Endodermal cell (in vitro differentiated cells): ENCODE measurements around the gene TMUB1. TPM values are rescaled to one million over a fixed set of nuclear protein-coding genes. Genes with fewer than 3 reads are reported as not detected.

Experiments used
- DNase-seq: peaks from one replicate; pipeline ENCODE4 v3.0.0-alpha.2; 2017
- H3K27ac ChIP-seq: 2 replicates; pipeline ENCODE4 v1.5.1; 2013; ENCODE audit warnings: mild to moderate bottlenecking, low read depth, low read length, moderate library complexity
- H3K27me3 ChIP-seq: 2 replicates; pipeline ENCODE4 v1.6.1; 2013; ENCODE audit warnings: mild to moderate bottlenecking, low read length, moderate library complexity; ENCODE audit not compliant: insufficient read depth, control insufficient read depth, poor library complexity, severe bottlenecking
- H3K36me3 ChIP-seq: 2 replicates; pipeline ENCODE4 v1.7.0; 2013; ENCODE audit warnings: mild to moderate bottlenecking, low read length, moderate library complexity; ENCODE audit not compliant: control insufficient read depth, insufficient read depth
- H3K4me1 ChIP-seq: one replicate; pipeline ENCODE4 v1.7.0; 2013; ENCODE audit warnings: low read length; ENCODE audit not compliant: control insufficient read depth, insufficient read depth
- H3K4me3 ChIP-seq: 2 replicates; pipeline ENCODE4 v1.5.1; 2013; ENCODE audit warnings: mild to moderate bottlenecking, low read length, moderate library complexity
- H3K9ac ChIP-seq: 2 replicates; pipeline ENCODE4 v1.6.1; 2013; ENCODE audit warnings: mild to moderate bottlenecking, low read length, moderate library complexity; ENCODE audit not compliant: poor library complexity, severe bottlenecking; ENCODE audit errors: extremely low read depth
- H3K9me3 ChIP-seq: 2 replicates; pipeline ENCODE4 v1.6.1; 2013; ENCODE audit warnings: mild to moderate bottlenecking, low read length, moderate library complexity; ENCODE audit not compliant: control insufficient read depth
- H3K27ac Mint-ChIP-seq: 2 replicates; pipeline ENCODE4 v1.8.0; 2020; ENCODE audit warnings: mixed read lengths
- H3K27me3 Mint-ChIP-seq: 2 replicates; pipeline ENCODE4 v1.8.0; 2021; ENCODE audit warnings: mild to moderate bottlenecking, mixed read lengths; ENCODE audit not compliant: insufficient read depth
- H3K36me3 Mint-ChIP-seq: 2 replicates; pipeline ENCODE4 v1.8.0; 2020; ENCODE audit warnings: low read depth, mixed read lengths
- H3K4me1 Mint-ChIP-seq: 2 replicates; pipeline ENCODE4 v1.8.0; 2020; ENCODE audit warnings: mixed read lengths
- H3K4me3 Mint-ChIP-seq: 2 replicates; pipeline ENCODE4 v1.8.0; 2020; ENCODE audit warnings: mild to moderate bottlenecking, moderate library complexity, mixed read lengths
- H3K9me3 Mint-ChIP-seq: 2 replicates; pipeline ENCODE4 v1.8.0; 2020; ENCODE audit warnings: mild to moderate bottlenecking, mixed read lengths
- CTCF ChIP-seq: fragments of 200-600 bp; sonication (generic); conservative IDR thresholded peaks from 2 replicates; pipeline ENCODE4 v1.5.0; 2021; ENCODE audit warnings: antibody characterized with exemption, mild to moderate bottlenecking
- WGBS, 2 experiments: methylation state at CpG; one replicate each; pipeline versions ENCODE4 v1.1.5 to v1.1.7; 2013; ENCODE audit warnings: missing lambda C conversion rate in 2 of 2, mixed read lengths in 1 of 2; ENCODE audit not compliant: insufficient coverage in 1 of 2, insufficient read length in 1 of 2; 5-methylcytosine and 5-hydroxymethylcytosine counted together
- total RNA-seq, 2 donors: library from RNA; stranded (reverse); fragmentation: NEBNext Ultra II Directional in 1 of 2; extraction: Animal tissue kit (Norgen Biotek cat#: 25700) in 1 of 2; gene quantifications; 2 replicates in 1 of 2; 3 replicates in 1 of 2; pipeline ENCODE4 v1.2.1, GENCODE V29; 2021

TMUB1 gene
- total RNA-seq, 2 donors from 2014 or later = 48.1 to 52.6 TPM

DNA sequence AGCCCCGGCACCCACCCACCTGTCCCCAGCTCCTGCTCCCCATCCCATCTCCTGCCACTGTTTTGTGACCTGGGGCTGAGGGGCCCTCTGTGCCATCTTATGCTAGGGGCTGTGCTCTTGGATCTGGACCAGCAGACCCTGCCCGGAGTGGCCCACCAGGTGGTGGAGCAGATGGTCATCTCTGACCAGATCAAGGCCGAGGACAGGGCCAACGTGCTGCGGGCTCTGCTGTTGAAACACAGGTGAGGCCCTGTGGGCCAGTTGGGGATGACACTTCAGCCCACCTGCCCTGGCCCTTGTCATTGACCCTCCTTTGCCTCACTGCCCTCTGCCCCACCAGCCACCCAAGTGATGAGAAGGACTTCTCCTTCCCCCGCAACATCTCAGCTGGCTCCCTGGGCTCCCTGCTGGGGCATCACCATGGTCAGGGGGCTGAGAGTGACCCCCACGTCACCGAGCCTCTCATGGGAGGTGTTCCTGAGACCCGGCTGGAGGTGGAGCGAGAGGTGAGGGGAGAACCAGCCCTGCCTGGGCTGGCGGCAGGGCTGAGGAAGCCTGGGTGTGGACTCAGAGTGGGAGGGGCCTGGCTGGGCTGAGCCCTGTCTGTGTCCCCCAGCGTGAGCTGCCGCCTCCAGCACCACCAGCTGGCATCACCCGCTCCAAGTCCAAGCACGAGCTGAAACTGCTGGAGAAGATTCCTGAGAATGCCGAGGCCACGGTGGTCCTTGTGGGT is 13.3 kb downstream of the TMUB1 start:
- Mint-ChIP-seq H3K27ac (no peak overlapping the region), H3K4me3 (no peak overlapping the region), H3K9me3 (no peaks in the 10 kb centered on the region), H3K36me3 (peaks cover 57% of the 10 kb centered on the region), H3K4me1 (no peaks in the 10 kb centered on the region), H3K27me3 (no peaks in the 10 kb centered on the region)
- Histone ChIP-seq H3K4me3 (no peak overlapping the region), H3K9me3 (no peaks in the 10 kb centered on the region), H3K27me3 (no peaks in the 10 kb centered on the region), H3K36me3 (peaks cover 67% of the 10 kb centered on the region), H3K4me1 (no peaks in the 10 kb centered on the region), H3K27ac (no peak overlapping the region), H3K9ac (no peak overlapping the region)
- TF ChIP-seq CTCF = no peak
- no peak for DNase-seq
- WGBS, 2 experiments = 94 to 95% methylated on average over 9 to 17 of the region's 17 CpGs

GRCh38 chr7:151068069-151068773 is 15.1 kb downstream of the TMUB1 start:
- Mint-ChIP-seq H3K4me3 (no peak overlapping the region), H3K27me3 (no peaks in the 10 kb centered on the region), H3K36me3 (peaks cover 55% of the 10 kb centered on the region), H3K27ac (peak overlapping the region; percentile 82), H3K4me1 (peaks cover 4% of the 10 kb centered on the region), H3K9me3 (no peaks in the 10 kb centered on the region)
- peak; percentile 69 for DNase-seq
- H3K36me3 ChIP-seq = peaks cover 64% of the 10 kb centered on the region
- no peaks in the 10 kb centered on the region for H3K9me3 ChIP-seq
- peaks cover 3% of the 10 kb centered on the region for H3K4me1 ChIP-seq
- H3K4me3 ChIP-seq = no peak overlapping the region
- no peak overlapping the region for H3K9ac ChIP-seq
- no peak for TF ChIP-seq CTCF
- no peak overlapping the region for H3K27ac ChIP-seq
- 79 to 82% methylated on average over 12 of the region's 12 CpGs for WGBS, 2 experiments
- H3K27me3 ChIP-seq = no peaks in the 10 kb centered on the region

GRCh38 chr7:151066273-151066974 is 16.9 kb downstream of the TMUB1 start:
- H3K4me1 ChIP-seq = peaks cover 7% of the 10 kb centered on the region
- H3K27ac ChIP-seq = no peak overlapping the region
- TF ChIP-seq CTCF = no peak
- Mint-ChIP-seq H3K9me3 (no peaks in the 10 kb centered on the region), H3K27ac (no peak overlapping the region), H3K4me3 (no peak overlapping the region), H3K27me3 (no peaks in the 10 kb centered on the region), H3K36me3 (peaks cover 46% of the 10 kb centered on the region), H3K4me1 (peaks cover 11% of the 10 kb centered on the region)
- H3K9ac ChIP-seq = no peak overlapping the region
- DNase-seq = no peak
- 97% methylated on average over 33 to 39 of the region's 39 CpGs for WGBS, 2 experiments
- H3K27me3 ChIP-seq = no peaks in the 10 kb centered on the region
- peaks cover 64% of the 10 kb centered on the region for H3K36me3 ChIP-seq
- no peak overlapping the region for H3K4me3 ChIP-seq
- H3K9me3 ChIP-seq = no peaks in the 10 kb centered on the region
